Measurements from ENCODE around the gene TCEA3.

GRCh38 chr1:23430803-23431202 is 6.3 kb upstream of the TCEA3 start:
- TF ChIP-seq, protein P1, sequence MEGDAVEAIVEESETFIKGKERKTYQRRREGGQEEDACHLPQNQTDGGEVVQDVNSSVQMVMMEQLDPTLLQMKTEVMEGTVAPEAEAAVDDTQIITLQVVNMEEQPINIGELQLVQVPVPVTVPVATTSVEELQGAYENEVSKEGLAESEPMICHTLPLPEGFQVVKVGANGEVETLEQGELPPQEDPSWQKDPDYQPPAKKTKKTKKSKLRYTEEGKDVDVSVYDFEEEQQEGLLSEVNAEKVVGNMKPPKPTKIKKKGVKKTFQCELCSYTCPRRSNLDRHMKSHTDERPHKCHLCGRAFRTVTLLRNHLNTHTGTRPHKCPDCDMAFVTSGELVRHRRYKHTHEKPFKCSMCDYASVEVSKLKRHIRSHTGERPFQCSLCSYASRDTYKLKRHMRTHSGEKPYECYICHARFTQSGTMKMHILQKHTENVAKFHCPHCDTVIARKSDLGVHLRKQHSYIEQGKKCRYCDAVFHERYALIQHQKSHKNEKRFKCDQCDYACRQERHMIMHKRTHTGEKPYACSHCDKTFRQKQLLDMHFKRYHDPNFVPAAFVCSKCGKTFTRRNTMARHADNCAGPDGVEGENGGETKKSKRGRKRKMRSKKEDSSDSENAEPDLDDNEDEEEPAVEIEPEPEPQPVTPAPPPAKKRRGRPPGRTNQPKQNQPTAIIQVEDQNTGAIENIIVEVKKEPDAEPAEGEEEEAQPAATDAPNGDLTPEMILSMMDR (IDR thresholded peaks at IDR 0.05) = no peak
- TF ChIP-seq POLR2A (IDR thresholded peaks at IDR 0.05) = no peak

All from body of pancreas (tissue), 4 donors.